Smooth muscle cell of the brain vasculature (primary cell): ENCODE data around the gene SPO11.

Experiments
- DNase-seq: peaks from one replicate; pipeline ENCODE4 v3.0.0-alpha.2; 2012; ENCODE audit warnings: low read depth, low spot score

Gene SPO11

GRCh38 chr20:57390604-57391438 is 61.2 kb downstream of the SPO11 start, which contains the start of gene RBM38:
RBM38 (plus strand) TSS chr20:57391396; CDS start chr20:57391582, 186 bp downstream.
- DNase-seq: no peak

DNA sequence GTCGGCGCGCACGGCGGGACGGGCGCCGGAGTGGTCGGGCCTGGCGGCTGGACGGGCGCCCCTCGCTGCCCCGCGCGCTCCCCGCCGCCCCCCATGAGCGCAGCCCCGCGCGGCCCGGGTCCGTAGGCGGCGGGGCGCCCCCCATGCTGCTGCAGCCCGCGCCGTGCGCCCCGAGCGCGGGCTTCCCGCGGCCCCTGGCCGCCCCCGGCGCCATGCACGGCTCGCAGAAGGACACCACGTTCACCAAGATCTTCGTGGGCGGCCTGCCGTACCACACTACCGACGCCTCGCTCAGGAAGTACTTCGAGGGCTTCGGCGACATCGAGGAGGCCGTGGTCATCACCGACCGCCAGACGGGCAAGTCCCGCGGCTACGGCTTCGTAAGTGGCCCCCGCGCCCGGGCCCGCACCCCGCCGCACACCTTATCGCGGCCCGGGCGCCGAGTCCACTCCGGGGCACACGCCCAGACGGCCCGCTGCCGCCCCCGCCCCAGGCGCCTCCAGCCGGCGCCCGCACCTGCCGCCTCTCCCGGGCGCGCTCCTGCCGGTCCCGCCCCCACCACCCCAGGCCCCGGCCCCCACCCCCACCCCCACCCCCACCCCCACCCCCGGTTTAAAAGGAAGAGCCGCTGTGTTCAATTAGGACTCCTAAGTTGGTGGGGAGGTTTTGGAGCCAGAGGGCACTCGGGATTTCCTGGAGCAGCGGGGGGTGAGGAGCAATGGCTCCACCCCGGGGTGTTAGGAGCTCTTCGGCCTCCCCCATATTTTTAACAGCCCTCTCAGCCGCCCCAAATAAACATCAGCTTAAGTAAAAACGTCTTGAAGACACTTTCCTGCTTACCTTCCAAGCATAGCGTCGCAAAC is 62.1 kb downstream of the SPO11 start:
- no peak for DNase-seq

- no peak for DNase-seq
These were observed 63.1 kb downstream of the SPO11 start for GRCh38 chr20:57392512-57393271.
